Astrocyte of the spinal cord (primary cell): ENCODE data around the gene RIN1.

Experiments used
- DNase-seq: peaks from one replicate; pipeline ENCODE4 v3.0.0; 2011; ENCODE audit warnings: low read depth, low spot score
- H3K4me3 ChIP-seq: 2 replicates; pipeline ENCODE4 v1.5.1; 2011; ENCODE audit warnings: low read depth, mild to moderate bottlenecking, low read length, moderate library complexity
- CTCF ChIP-seq: IDR thresholded peaks from 2 replicates; pipeline ENCODE4 v1.5.1; 2012; ENCODE audit warnings: low read depth, mild to moderate bottlenecking, low read length, inconsistent platforms
- in situ Hi-C: cut with HindIII; loops from 2 replicates; pipeline ENCODE4 v1.10.0; 2017; ENCODE audit warnings: low sequenced_read_pairs

Gene RIN1

GRCh38 chr11:66337103-66337899 is 1.1 kb upstream of the RIN1 start:
- DNase-seq: peak; percentile 82
- no peak overlapping the region for H3K4me3 ChIP-seq
- TF ChIP-seq CTCF: no peak
- in situ Hi-C loops: no loop called here

GRCh38 chr11:66335531-66336233 is 552 bp downstream of the RIN1 start:
- in situ Hi-C loops: no loop called here
- peak overlapping the region; percentile 81 for H3K4me3 ChIP-seq
- TF ChIP-seq CTCF: no peak
- DNase-seq: peak; percentile 74

GRCh38 chr11:66334605-66335442 is 1.4 kb downstream of the RIN1 start:
- no peak for TF ChIP-seq CTCF
- DNase-seq: no peak
- in situ Hi-C loops: no loop called here
- peak overlapping the region; percentile 81 for H3K4me3 ChIP-seq

DNA sequence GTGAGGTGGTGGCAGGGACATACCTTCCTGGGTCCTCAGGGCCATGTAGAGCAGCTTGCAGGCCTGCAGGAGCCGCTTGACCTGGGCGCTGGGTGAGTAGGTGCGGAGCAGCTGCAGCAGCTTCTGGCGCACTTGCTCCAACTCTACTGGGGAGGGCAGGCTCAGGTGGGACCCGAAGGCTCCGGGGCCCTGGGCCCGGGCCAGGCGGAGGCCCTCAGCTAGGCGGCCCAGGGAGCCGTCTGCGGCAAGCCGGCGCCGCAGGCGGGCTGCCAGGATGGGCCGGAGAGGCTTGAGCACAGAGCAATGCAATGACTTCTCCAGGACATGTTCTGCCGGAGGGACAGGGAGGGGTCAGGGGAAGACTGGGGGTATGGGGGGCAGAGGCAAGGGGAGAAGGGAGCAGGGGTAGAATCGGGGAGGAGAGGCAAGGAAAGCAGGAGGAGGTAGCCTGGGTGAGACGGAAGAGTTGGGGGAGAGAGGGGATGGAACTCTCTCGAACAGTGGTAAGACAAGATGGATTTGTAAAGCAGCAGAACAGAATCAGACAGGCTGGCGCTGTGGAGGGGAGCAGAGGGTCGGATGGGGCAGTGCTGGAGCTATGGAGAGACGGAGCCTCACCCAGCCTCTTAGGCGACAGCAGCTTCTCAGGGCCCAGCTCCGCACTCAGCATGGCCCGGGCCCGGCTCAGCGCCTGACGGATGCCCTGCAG is 2.2 kb downstream of the RIN1 start:
- no peak for DNase-seq
- in situ Hi-C loops: no loop called here
- H3K4me3 ChIP-seq: peak overlapping the region; percentile 81
- TF ChIP-seq CTCF: no peak

DNA sequence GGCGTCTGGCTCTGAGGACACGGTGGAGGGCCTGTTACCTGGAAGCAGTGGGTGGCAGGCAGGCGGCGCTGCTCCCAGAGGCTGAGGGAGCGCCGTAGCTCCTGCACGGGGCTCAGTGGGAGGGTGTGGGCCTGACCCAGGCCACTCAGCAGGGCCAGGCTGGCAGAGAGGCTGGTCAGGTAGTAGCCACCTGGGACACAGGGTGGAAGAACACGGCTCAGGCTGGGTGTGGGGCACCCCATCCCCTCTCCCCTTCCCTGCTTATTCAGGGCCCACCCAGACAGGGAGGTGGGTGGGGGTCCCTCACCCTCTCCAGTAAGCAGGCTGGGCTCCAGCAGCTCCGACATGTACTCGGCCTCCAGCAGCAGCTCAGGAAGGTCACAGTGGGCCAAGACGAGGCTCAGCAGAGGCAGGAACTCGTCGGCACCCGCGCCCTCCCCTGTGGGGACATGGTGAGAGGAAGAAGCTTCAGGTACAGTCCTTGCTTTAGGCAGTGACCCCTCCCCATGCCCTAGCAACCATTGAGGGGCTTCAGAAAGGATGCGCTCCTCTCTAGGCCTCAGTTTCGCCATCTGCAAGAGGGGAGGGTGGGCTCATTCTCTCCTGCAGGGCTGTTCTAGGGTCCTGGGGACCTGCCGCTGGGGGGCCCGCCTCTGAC is 2.9 kb downstream of the RIN1 start:
- in situ Hi-C loops: no loop called here

More for the DNA sequence above, 2.9 kb downstream of the RIN1 start:
- no peak for DNase-seq
- no peak overlapping the region for H3K4me3 ChIP-seq
- no peak for TF ChIP-seq CTCF
